ENCODE results near the gene XYLT1. TPM values are rescaled to one million over a fixed set of nuclear protein-coding genes. Genes with fewer than 3 reads are reported as not detected.

Gene XYLT1
- polyA plus RNA-seq, 1 of the 3 experiments (the other 2 are of a cell fraction), result 17.6 TPM

DNA sequence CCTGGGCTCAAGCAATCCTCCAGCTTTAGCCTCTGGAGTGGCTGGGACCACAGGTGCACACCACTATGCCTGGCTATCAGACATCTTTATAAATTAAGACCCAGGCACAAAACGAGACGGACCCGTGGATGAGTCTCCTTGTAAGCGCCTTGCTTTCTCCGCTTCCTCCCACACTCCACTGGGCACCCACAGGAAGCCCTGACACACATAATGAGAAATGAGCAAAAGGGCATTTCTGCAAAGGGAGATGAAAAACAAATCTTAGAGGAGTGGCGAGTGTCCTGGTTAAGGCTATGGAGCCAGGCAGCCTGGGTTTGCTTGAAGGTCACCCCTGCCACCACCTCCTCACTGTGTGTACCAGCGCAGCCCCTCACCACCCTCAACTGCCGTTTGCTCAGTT lies 56.3 kb downstream of the XYLT1 start:
- Histone ChIP-seq H3K9me3 (no peaks in the 10 kb centered on the region), H3K79me2 (ENCODE audit: insufficient read depth) (peaks cover 100% of the 10 kb centered on the region), H2AFZ (ENCODE audit: low read depth) (no peak overlapping the region), H4K20me1 (ENCODE audit: insufficient read depth) (peaks cover 100% of the 10 kb centered on the region), H3K27me3 (ENCODE audit: insufficient read depth) (no peaks in the 10 kb centered on the region), H3K27ac (ENCODE audit: low read depth in 2 of 2, low read length in 1 of 2) (no peak overlapping the region; a peak in 1 of 4 replicates), H3F3A (replicated peaks; ENCODE audit: insufficient read depth) (peaks cover 26% of the 10 kb centered on the region), H3K9ac (no peak overlapping the region), H3K36me3 (replicated peaks in 1 of 2; ENCODE audit: control insufficient read depth in 1 of 2, insufficient read depth in 2 of 2, low read length in 1 of 2) (peaks cover 0 to 26% of the 10 kb centered on the region in 2 experiments), H3K4me3 (ENCODE audit: low read depth in 2 of 2, low read length in 1 of 2) (no peak overlapping the region), H3K4me1 (ENCODE audit: control insufficient read depth in 1 of 2, insufficient read depth in 2 of 2, low read depth in 1 of 2, low read length in 1 of 2) (peaks cover 6 to 12% of the 10 kb centered on the region in 2 experiments; a peak in 1 of 4 replicates), H3K9me2 (no peaks in the 10 kb centered on the region), H3K4me2 (no peak overlapping the region)
- CTCF ChIA-PET, result interaction anchor here (1.0 to 1.1 kb wide), 2 partner anchors 44 to 47 kb away, joined by 3 read pairs; no protein-coding TSS in a partner anchor
- TF ChIP-seq SIN3A (IDR thresholded peaks at IDR 0.05; ENCODE audit: borderline replicate concordance, low read depth, low read length) (no peak), FOXJ3 (CRISPR knock-in tag; IDR thresholded peaks at IDR 0.05) (no peak), GABPA (IDR thresholded peaks at IDR 0.05; ENCODE audit: low read depth) (no peak), RXRA (IDR thresholded peaks at IDR 0.05; ENCODE audit: borderline replicate concordance, low read depth) (no peak), FOSL2 (IDR thresholded peaks at IDR 0.05; ENCODE audit: borderline replicate concordance, low read depth) (no peak), TAF1 (IDR thresholded peaks at IDR 0.05; ENCODE audit: borderline replicate concordance, low read depth, low read length) (no peak), JUND (IDR thresholded peaks at IDR 0.05) (no peak), RFX5 (IDR thresholded peaks at IDR 0.05; ENCODE audit: low read length) (no peak), EZH2phosphoT487 (IDR thresholded peaks at IDR 0.05; ENCODE audit: borderline replicate concordance, low read depth) (no peak), EP300 (IDR thresholded peaks at IDR 0.05; ENCODE audit: borderline replicate concordance in 1 of 2, low read depth in 1 of 2, low read length in 1 of 2) (no peak), NRF1 (IDR thresholded peaks at IDR 0.05; ENCODE audit: low read depth, low read length) (no peak), MXI1 (IDR thresholded peaks at IDR 0.05; ENCODE audit: low read depth, low read length) (no peak), NFIC (IDR thresholded peaks at IDR 0.05; ENCODE audit: borderline replicate concordance) (no peak), POLR2AphosphoS5 (IDR thresholded peaks at IDR 0.05; ENCODE audit: low read depth, low read length) (no peak)
- TF ChIP-seq, protein P1, sequence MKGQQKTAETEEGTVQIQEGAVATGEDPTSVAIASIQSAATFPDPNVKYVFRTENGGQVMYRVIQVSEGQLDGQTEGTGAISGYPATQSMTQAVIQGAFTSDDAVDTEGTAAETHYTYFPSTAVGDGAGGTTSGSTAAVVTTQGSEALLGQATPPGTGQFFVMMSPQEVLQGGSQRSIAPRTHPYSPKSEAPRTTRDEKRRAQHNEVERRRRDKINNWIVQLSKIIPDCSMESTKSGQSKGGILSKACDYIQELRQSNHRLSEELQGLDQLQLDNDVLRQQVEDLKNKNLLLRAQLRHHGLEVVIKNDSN (IDR thresholded peaks at IDR 0.05; ENCODE audit: borderline replicate concordance, low read depth), result no peak
- DNase-seq, result no peak
- POLR2A ChIA-PET, result no interaction called here
- 88% methylated on average over 7 of the region's 8 CpGs for WGBS (ENCODE audit: low lambda C conversion rate)

DNA sequence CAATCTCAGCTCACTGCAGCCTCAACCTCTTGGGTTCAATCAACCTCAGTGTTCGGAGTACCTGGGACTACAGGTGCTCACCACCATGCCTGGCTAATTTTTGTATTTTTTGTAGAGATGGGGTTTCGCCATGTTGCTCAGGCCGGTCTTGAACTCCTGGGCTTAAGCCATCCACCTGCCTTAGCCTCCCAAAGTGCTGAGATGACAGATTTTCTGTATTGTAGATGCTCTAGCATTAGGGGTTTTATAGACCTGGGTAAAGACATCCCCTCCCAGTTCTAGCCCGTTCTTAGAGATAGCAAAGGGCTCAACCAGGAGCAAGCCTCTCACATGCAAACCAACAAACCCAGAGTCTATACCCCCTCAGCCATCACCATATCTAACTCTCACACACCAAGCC lies 57.3 kb downstream of the XYLT1 start:
- Histone ChIP-seq H3K9ac (no peak overlapping the region), H3K79me2 (ENCODE audit: insufficient read depth) (peaks cover 100% of the 10 kb centered on the region), H3K4me3 (ENCODE audit: low read depth in 2 of 2, low read length in 1 of 2) (no peak overlapping the region), H2AFZ (ENCODE audit: low read depth) (no peak overlapping the region), H3K4me2 (no peak overlapping the region), H3K9me3 (no peaks in the 10 kb centered on the region), H3K27me3 (ENCODE audit: insufficient read depth) (no peaks in the 10 kb centered on the region), H3K36me3 (replicated peaks in 1 of 2; ENCODE audit: control insufficient read depth in 1 of 2, insufficient read depth in 2 of 2, low read length in 1 of 2) (peaks cover 0 to 19% of the 10 kb centered on the region in 2 experiments), H4K20me1 (ENCODE audit: insufficient read depth) (peaks cover 100% of the 10 kb centered on the region), H3K27ac (ENCODE audit: low read depth in 2 of 2, low read length in 1 of 2) (no peak overlapping the region), H3K4me1 (ENCODE audit: control insufficient read depth in 1 of 2, insufficient read depth in 2 of 2, low read depth in 1 of 2, low read length in 1 of 2) (peaks cover 6 to 12% of the 10 kb centered on the region in 2 experiments; a peak in 1 of 4 replicates), H3K9me2 (no peaks in the 10 kb centered on the region), H3F3A (replicated peaks; ENCODE audit: insufficient read depth) (peaks cover 34% of the 10 kb centered on the region)
- WGBS (ENCODE audit: low lambda C conversion rate), result 89% methylated on average over 4 of the region's 4 CpGs
- DNase-seq, result no peak
- POLR2A ChIA-PET, result no interaction called here
- TF ChIP-seq YY1 (IDR thresholded peaks at IDR 0.05; ENCODE audit: low read depth) (no peak), JUND (IDR thresholded peaks at IDR 0.05) (no peak), TEAD4 (IDR thresholded peaks at IDR 0.05; ENCODE audit: borderline replicate concordance, insufficient read depth) (no peak), EZH2phosphoT487 (IDR thresholded peaks at IDR 0.05; ENCODE audit: borderline replicate concordance, low read depth) (no peak), RFX5 (IDR thresholded peaks at IDR 0.05; ENCODE audit: low read length) (no peak), ELF1 (IDR thresholded peaks at IDR 0.05) (no peak), FOSL2 (IDR thresholded peaks at IDR 0.05; ENCODE audit: borderline replicate concordance, low read depth) (no peak), MEF2A (IDR thresholded peaks at IDR 0.05; ENCODE audit: borderline replicate concordance, low read depth) (no peak), GATA2 (CRISPR knock-in tag; IDR thresholded peaks at IDR 0.05) (no peak), FOXJ3 (CRISPR knock-in tag; IDR thresholded peaks at IDR 0.05) (no peak)
- TF ChIP-seq, protein P2, sequence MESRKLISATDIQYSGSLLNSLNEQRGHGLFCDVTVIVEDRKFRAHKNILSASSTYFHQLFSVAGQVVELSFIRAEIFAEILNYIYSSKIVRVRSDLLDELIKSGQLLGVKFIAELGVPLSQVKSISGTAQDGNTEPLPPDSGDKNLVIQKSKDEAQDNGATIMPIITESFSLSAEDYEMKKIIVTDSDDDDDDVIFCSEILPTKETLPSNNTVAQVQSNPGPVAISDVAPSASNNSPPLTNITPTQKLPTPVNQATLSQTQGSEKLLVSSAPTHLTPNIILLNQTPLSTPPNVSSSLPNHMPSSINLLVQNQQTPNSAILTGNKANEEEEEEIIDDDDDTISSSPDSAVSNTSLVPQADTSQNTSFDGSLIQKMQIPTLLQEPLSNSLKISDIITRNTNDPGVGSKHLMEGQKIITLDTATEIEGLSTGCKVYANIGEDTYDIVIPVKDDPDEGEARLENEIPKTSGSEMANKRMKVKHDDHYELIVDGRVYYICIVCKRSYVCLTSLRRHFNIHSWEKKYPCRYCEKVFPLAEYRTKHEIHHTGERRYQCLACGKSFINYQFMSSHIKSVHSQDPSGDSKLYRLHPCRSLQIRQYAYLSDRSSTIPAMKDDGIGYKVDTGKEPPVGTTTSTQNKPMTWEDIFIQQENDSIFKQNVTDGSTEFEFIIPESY (IDR thresholded peaks at IDR 0.05; ENCODE audit: borderline replicate concordance, low read depth), result no peak
- TF ChIP-seq, protein P3, sequence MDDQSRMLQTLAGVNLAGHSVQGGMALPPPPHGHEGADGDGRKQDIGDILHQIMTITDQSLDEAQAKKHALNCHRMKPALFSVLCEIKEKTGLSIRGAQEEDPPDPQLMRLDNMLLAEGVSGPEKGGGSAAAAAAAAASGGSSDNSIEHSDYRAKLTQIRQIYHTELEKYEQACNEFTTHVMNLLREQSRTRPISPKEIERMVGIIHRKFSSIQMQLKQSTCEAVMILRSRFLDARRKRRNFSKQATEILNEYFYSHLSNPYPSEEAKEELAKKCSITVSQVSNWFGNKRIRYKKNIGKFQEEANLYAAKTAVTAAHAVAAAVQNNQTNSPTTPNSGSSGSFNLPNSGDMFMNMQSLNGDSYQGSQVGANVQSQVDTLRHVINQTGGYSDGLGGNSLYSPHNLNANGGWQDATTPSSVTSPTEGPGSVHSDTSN (IDR thresholded peaks at IDR 0.05), result no peak
- CTCF ChIA-PET, result interaction anchor here (1.0 to 1.1 kb wide), 2 partner anchors 43 to 46 kb away, joined by 3 read pairs; no protein-coding TSS in a partner anchor

All from SK-N-SH (cell line).